RKO (cell line): ENCODE measurements around the gene PDK4.
A peak's percentile ranks its signal among the peaks of the same experiment; 100 is the strongest.

ENCODE experiments used
- DNase-seq: peaks from one replicate; pipeline ENCODE4 v3.0.0-alpha.2; 2016; ENCODE audit warnings: low spot score

Gene PDK4

DNA sequence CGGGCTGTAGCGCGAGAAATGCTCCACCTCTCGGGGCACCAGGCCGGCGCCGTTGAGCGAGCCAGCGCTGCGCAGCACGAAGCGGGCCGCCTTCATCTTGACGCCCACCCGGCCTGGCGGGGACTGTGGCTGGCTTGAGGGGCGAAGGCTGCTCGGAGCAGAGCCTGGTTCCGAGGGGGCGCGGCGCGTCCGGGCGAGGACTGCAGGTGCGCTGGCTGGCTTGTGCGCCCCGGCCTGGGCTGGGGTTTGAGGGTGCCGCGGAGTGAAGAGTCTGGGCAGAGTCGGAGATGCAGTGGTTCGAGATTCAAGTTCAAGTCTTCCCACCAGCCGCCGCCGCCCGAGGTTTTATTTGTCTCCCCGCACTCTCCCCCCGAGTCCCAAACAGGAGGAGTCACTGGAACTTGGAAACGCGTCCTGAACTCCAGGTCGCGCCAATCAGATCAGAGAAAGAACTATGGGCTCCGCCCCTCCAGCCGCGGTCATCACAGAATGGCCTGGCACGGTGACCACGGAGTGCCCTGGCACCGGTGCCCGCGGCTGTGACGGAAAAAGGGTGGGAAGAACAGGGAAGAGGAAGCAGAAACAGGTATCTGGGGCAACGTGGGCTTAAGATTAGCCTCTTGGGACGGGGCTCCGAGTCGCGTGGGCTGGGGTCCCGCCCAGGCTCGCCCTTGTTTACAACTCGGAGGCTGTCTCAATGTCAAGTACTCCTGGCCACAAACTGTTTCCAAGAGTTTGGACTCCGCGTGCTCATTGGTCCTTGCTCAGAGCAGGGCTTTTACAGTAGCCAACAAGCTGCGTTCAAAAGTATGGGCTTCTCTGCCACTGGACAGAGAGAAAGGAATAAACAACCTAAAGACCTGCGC is at the start of gene PDK4:
TSS of gene PDK4 (minus strand) at position 319 of the 866 bp plus-strand sequence. CDS start at position 96, 223 bp downstream.
- peak; percentile 27 for DNase-seq

DNA sequence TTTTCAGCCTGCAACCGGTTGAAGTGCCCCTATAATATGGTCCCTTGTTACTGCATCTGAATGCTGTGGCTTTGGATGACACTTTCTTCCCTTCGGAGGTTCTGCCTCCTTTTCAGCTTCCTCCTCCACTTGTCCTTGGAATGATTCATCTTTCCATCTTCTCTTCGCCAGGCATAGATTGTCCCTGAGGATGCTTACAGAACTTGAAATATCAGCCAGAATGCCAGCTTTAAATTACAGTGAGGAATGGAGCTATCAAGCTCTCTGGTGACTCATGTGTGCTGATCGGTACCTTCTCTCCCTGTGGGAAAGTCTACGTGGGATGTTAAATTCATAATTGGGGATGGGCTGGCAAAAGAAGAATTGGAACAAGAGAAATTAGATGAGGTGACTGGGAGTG is 45.9 kb upstream of the PDK4 start:
- no peak for DNase-seq

DNA sequence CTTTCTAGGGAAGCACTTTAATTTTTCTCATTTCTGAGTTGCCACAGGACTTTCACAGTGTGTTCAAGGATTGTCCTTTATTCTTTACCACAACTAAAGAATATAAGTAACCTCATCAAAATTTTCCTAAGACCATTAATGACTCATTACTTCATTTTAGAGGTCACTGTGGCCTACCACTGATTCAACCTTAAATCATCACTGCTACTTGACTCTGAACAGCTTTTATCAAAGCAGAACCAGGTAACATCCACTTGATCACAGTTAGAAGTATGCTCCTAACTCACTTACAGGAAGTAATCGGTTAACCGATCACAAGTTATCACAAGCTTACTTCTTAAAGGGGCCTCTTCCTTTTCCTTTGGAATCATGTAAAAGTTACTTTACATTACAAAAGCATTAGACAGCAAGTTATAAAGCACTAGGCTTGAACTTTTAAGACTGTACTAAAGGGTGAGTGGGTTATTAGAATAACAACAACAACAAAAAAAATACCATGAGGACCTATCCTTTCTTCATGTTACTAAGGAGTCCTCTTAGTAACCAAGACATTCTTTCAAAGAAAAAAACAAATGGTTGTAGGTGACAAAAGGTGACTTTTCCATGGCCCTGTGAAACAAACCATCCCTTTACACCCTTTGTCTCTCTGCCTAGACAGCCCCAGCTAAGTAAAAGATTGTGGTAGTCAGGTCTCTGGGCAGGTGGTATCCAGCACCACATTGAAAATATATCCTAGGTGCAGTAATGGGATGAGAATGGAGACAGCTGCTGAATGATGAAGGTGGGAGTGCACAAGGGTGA is 40.0 kb upstream of the PDK4 start:
- DNase-seq = peak; percentile 28

DNA sequence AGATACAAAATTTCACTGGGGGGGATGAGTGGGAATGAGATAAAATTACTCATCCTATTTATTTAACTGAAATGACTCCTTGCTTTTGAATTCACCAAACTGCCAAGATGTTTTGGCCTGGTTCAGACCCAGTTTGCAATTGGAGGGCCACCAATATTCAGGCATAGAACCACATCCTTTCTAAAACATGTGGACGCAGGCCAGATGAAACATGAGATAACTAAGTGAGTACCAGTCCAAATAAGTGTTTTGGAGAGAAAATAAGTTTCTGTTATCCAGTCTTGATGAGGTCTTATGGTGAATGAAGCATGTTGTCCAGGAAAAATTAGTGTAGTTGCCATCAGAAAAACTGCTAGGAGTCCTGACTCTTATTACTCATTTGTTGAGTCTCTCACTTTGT is 36.3 kb upstream of the PDK4 start:
- DNase-seq = no peak

DNA sequence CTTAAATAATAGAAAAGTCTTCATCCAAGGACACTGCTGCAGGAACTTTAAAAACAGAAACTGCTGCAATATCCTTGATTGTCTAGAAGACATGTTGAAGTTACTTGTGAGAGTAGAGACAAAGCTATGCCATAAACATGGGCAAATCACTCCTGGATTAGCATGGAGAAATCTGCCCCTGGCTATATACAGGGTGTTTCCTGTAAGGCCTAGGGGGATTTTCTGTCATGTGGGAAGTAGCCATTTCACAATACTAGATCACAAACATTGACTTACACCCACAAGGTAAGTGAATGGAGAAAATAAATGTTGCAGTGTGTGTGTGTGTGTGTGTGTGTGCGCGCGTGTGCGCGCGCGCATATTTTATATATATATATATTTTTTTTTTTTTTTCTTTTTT is 35.2 kb upstream of the PDK4 start:
- DNase-seq = no peak

DNA sequence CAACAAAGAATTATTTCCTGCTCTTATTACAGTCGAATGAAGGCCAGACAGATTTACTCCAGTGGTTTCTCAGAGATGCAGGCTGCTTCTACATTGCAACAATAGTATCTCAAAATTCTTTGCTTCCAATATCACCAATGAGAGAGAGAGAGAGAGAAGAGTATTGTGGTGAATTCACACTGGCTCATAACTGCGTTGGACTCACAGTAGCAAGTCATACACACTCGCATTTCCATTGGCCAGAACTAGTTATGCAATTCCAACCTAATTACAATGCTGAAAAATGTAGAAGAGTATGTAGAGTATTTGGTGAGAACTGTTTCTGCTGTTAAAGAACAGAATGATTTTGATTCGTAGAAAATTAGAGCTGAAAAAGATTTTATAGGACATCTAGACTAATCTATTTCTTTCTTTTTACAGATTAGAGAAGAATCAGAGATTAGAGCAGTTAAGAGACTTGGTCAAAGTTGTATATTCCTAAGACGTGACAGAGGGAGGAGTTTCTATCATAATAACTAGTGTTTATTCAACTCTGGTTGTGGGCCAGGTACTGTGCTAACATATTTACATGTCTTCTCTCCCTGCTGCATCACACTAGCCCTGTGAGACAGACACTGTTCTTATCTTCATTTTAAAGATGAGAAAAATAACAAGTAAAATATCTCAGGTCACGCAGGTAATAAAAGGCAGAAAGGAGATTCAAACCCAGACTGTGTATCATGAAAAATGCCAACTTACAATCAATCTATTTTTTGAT is 34.6 kb upstream of the PDK4 start:
- DNase-seq = no peak

DNA sequence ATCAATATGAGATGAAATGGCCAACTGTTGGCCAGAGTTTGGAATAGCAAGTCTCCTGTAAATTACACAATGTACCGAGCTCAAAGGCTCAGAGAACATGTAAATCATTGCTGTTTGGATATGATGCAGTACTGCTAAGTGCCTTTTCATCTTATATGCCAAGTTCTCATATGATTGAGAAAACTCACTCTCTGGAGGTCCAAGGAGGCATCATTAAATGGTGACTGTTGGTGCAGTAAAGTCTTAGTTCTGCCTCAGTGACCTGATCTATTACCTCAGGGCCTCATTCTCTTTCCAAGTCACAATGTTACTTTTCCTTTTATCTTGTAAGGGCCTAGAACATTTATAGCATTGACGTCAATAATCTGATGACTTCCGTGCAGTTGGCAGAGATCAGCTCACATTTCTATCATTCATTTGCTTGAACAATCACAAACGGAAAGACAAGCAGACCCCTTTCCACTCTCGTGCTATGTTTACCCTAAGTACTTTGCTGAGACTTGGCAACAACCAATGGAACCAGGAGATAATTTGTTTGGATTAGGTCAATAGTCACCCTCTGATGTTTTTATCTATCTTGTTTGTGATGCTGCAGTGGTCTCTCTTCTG is 32.6 kb upstream of the PDK4 start:
- DNase-seq = peak; percentile 25

DNA sequence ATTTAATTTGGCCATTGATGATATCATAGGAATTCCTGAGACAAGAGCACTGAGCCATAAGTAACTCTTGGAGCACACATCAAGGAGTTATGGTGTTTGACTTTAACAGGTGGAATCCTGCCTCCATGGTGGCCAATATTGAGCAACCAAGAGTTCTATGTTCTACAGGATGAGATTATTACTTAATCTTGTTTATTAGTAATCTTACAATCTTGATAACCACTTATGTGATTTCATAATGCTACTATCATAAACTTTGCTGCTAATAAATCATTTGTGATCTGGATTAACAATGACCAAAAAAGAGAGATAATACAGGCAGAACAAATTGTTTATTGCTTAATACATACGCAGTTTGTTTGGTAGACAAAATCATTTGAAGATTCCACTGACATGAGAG is 27.5 kb upstream of the PDK4 start:
- no peak for DNase-seq

DNA sequence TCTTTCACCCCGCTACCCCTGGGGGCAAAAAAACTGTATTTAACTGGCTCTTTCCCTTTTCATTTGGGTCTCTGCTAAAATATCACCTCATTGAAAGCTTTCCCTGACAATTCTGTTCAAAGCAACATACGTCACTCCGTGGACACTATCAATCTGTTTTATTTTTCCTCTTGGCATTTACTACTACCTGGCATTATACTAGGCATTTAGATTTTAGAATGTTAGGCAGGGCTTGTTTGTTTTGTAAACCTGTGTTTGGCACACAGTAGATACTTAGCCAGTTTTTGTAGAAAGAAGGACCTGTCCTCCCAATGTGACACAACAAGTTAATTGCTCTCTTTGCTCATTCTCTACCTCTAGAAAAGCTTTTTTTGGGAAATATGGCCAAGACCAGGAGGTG is 26.5 kb upstream of the PDK4 start:
- no peak for DNase-seq

DNA sequence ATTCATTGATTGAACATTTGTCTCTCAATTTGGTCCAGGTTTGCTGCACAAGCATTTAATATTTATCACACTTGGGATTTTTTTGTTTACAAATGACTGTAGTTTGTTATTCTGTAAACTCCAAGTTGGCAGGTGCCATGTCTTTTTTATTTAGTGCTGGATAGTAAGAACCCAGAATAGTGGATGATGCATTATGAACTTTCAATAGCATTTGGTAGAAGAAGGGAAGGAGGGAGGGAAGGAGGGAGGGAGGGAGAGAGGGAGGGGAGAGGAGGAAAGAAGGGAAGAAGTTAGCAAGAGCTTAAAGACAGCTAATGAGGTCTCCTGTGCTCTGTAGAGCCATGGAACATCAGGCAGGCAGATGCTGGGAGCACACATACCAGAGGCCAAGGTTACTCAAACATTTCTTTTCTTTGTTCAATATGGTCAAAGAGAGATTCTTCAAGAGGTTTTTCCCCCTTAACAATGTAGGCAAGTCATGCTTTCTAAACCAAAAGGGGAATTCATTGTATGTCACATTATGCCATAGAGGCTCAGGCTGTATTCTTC is 25.8 kb upstream of the PDK4 start:
- no peak for DNase-seq

DNA sequence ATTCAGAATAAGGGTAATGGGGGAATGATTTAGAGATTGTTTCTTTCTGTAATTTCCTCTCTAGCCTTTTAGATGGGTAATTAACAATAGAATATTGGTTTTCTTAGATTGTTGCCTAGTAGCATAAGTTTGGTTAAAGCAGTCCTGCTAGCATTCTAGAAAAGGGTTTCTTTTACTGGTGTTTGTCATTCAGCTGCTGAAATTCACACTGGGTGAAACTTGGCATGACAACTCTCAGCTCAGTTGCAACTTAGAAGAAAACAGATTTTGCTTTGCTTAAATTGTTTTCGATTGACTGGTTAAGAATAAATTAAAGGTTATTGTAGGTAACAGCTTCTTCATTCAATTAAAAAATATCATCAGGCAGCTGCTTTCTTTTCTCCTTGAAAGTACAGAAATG is 25.1 kb upstream of the PDK4 start:
- DNase-seq = no peak

DNA sequence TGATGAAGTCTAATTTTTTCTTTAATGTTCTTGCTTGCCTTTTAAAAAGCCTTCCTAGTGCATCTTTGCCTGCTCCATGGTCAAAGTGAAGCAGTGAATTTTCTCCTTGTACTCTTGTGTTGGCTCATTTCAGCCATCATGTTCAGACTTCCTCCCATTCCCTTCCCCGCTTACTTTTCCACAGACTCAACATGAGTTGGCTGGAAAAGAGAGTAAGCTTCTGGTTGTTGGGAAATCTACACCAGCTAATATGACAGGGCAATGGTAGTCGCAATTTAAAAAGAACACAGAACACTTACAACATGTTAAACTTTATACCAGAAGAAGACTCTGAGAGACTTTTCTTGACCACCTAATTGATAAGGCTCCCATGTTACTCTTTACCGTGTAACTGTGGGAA is 24.3 kb upstream of the PDK4 start:
- no peak for DNase-seq

DNA sequence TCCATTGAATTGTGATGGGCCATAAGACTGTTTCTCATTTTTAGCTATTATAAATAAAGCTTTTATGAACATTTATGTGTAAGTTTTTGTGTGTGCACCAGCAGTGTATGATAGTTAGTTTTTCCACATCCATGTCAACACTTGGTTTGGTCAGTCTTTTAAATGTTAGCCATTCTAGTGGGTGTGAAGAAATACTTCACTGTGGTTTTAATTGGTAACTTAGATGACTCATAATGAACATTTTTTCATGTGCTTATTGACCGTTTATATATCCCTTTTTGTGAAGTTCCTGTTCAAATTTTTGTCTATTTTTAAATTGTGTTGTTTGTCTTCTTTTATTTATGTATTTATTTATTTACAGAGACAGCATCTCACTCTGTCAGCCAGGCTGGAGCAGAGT is 23.6 kb upstream of the PDK4 start:
- no peak for DNase-seq

DNA sequence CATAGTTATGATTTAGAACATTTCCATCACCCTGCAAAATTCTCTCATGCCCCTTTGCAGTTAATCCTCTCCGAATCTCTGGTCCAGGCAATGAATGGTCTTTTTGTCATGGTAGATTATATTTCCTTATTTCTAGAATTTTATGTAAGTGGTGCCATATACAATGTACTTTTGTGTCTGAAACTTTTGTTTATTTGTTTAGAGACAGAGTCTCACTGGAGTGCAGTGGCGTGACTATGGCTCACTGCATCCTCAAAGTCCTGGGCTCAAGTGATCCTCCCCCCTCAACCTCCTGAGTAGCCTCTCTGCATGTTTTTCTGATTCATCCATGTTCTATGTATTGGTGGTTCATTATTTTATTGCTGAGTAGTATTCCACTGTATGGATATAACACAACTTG is 23.2 kb upstream of the PDK4 start:
- DNase-seq = no peak

DNA sequence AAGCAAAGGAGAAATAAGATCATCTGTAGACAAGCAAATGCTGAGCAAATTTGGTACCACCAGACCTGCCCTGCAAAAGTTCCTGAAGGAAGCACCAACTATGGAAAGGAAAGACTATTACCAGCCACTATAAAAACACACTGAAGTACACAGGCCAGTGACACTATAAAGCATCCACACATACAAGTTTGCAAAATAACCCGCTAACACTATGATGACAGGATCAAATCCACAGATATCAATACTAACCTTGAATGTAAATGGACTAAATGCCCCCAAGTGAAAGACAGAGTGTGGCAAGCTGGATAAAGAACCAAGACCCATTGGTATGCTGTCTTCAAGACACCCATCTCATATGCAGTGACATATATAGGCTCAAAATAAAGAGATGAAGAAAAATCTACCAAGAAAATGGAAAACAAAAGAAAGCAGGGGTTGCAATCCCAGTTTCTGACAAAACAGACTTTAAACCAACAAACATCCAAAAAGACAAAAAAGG is 18.2 kb upstream of the PDK4 start:
- no peak for DNase-seq

DNA sequence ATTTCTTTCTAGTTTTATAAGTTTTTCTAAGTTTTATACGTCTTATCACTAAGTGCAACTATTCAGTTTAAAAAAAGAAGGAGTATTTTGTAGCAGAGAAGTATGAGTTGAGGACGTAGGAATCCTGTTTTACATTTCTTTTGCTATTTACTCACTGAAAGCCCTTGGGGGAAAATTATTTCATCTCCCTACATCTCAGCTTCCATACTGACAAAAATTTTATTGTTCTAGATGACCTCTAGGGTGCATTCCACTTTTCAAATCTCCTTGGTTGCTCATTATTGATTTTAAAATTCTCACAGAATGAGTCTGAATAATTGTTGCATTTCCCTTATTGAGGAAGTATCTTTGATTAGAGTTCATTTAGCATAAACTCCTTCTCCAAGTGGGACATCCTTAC is 14.9 kb upstream of the PDK4 start:
- DNase-seq = no peak

DNA sequence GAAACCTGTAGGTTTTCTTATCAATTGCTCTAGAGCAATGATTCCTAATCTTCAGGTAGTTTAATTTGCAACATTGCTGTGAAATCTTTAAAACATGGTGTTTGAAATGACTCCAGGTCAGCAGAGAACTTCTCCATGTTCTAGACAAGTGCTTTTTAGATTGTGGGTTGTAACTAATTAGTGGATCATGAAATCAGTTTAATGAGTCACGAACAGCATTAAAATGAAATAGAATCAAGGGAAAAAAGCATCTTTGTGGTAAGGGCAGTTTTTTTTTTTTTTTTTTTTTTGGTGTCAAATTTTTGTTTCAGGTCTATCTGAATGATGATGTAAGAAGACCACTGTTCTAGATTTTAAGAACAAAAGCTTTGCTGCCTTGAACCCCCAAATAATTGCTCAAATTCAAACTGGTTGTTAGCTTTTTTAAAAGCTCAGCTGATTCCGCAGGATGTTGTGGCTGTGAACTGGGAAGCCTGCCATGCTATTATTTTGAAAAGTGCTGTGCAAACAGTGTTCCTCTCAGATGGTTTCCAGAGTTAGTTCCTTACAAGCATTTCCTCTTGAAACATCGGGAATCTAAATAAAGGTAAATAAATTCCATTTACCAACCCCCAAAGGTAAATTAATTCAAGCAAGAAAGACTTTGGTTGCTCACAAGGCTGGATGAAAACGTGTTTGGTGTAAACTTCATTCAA is 13.1 kb upstream of the PDK4 start:
- DNase-seq = no peak

DNA sequence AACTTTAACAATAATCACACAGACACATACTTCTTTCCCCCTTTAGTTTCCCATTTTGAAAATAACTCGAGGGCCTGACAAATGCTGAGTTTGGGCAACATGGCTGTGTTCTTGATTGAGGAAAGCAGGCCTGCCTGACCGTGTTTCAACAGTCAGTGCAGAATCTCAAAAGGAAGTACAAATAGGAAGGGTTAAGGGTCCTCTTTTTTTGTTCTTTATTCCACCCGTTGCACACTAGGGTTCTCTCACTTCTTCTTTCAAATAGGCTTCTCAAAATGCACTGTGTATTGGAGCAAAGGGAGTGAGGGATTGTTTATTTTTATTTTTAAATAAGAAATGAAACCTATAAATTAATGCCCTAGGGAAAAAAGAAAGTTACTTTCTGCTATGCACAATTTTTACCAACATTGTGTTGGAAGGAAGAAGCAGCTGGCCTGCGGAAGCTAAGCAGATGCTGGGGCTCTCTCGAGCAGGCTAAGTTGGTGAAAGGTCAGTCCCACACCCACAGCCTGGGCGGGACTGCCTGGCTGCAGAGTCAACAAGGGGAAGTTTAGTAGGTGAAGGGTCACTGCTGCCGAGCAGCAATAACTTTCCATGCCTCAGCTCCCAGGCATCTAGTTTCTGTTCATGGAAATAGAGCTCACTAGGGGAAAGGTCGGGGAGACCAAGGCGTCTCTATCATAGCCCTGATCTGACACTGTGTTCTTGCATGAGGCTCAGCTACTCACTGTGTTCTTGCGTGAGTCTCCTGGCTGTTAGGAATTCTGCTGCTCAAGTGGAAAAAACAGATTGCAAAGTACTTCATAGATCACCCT is 12.2 kb upstream of the PDK4 start:
- peak; percentile 40 for DNase-seq

DNA sequence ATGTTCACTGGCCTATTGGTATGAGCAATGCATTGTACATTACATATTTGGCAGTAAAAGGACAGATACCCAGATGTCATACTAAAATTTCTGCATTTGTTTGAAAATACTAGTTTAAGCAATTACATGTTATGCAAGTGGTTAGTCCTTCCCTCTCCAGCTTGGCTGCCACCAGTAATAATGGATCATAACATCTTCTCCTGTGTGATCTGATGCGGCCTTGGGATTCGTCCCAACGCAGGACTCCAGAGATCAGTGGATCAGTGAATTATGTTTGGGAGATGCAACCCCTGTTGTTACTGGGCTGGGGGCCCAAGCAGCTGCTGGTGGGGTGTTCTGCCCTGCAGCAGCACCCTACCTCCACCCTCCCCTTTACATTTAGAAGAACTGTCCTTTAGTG is 11.2 kb upstream of the PDK4 start:
- DNase-seq = no peak

DNA sequence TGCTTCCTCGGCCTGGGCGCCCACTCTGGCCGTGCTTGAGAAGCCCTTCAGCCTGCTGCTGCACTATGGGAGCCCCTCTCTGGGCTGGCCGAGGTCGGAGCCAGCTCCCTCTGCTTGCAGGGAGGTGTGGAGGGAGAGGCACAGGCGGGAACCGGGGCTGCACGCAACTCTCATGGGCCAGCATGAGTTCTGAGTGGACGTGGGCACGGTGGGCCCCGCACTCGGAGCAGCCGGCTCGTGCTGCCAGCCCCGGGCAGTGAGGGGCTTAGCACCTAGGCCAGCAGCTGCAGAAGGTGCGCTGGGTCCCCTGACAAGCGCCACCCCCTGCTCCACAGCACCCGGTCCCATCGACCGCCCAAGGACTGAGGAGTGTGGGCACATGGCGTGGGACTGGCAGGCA is 9.0 kb upstream of the PDK4 start:
- no peak for DNase-seq
